Measurements from ENCODE around the gene TMEM98.

TMEM98 gene

DNA sequence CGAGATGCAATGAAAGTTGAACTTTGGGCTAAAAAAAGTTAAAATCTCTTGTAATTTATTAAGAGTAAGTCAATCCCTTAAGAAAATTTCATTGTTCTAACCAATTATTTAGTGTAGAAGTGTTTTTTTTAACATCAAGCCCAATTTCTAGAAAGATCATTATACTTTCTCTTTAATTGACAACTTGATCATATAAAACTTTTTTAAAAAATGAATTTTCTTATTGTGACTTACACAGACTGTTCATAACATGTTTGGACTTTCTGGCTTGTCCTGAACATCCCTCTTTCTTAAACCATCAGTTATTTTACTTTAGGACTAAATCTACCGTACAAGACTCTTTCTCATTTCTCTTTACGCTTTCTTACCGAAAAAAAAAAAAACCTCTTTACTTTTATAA, 26.2 kb upstream of the TMEM98 start:
- TF ChIP-seq, protein P1, sequence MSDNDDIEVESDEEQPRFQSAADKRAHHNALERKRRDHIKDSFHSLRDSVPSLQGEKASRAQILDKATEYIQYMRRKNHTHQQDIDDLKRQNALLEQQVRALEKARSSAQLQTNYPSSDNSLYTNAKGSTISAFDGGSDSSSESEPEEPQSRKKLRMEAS (IDR thresholded peaks at IDR 0.05) = no peak
- TF ChIP-seq TEAD4 (IDR thresholded peaks at IDR 0.05) (no peak), RAD21 (IDR thresholded peaks at IDR 0.05; ENCODE audit: low read depth) (no peak), FOXM1 (IDR thresholded peaks at IDR 0.05; ENCODE audit: borderline replicate concordance, low read depth) (no peak), ZBTB7A (IDR thresholded peaks at IDR 0.05; ENCODE audit: low read depth) (no peak), CREB1 (IDR thresholded peaks at IDR 0.05; ENCODE audit: low read depth) (no peak), EGR1 (IDR thresholded peaks at IDR 0.05) (no peak), EP300 (IDR thresholded peaks at IDR 0.05; ENCODE audit: borderline replicate concordance) (no peak), CEBPB (IDR thresholded peaks at IDR 0.05) (no peak), REST (IDR thresholded peaks at IDR 0.05; ENCODE audit: low read depth) (no peak)

GRCh38 chr17:32903774-32904673, 23.9 kb upstream of the TMEM98 start:
- no peak for TF ChIP-seq CREB1 (IDR thresholded peaks at IDR 0.05; ENCODE audit: low read depth)
- TF ChIP-seq ZBTB7A (IDR thresholded peaks at IDR 0.05; ENCODE audit: low read depth) = no peak
- no peak for TF ChIP-seq CEBPB (IDR thresholded peaks at IDR 0.05)
- TF ChIP-seq, protein P2, sequence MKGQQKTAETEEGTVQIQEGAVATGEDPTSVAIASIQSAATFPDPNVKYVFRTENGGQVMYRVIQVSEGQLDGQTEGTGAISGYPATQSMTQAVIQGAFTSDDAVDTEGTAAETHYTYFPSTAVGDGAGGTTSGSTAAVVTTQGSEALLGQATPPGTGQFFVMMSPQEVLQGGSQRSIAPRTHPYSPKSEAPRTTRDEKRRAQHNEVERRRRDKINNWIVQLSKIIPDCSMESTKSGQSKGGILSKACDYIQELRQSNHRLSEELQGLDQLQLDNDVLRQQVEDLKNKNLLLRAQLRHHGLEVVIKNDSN (IDR thresholded peaks at IDR 0.05) = no peak
- no peak for TF ChIP-seq RAD21 (IDR thresholded peaks at IDR 0.05; ENCODE audit: low read depth)
- TF ChIP-seq FOXM1 (IDR thresholded peaks at IDR 0.05; ENCODE audit: borderline replicate concordance, low read depth) = no peak

DNA sequence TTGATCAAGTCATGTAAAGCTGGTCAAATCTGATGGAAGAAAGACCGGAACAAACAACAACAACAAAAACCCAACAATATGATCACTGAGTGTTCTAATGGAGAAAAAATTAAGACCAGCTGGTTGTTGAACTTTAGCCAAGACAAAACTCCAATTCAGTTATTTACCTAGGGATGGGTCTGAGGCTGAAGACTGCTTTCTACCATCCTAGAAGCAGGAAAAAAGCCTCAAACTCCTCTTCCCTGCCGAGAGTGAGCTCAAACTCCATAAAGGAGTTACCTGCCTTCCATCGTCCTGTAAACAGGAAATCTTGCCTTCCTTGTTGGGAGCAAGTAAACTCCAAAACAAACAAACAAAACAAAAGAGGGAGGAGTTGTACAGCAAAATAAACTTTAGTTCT, 23.1 kb upstream of the TMEM98 start:
- TF ChIP-seq, protein P1 (IDR thresholded peaks at IDR 0.05) = no peak
- TF ChIP-seq EP300 (IDR thresholded peaks at IDR 0.05; ENCODE audit: borderline replicate concordance) (no peak), TCF12 (IDR thresholded peaks at IDR 0.05; ENCODE audit: low read depth) (no peak), RAD21 (IDR thresholded peaks at IDR 0.05; ENCODE audit: low read depth) (no peak), CEBPB (IDR thresholded peaks at IDR 0.05) (no peak)
- TF ChIP-seq, protein P2 (IDR thresholded peaks at IDR 0.05) = no peak

- peak; percentile 36; the same call in 1 of the 2 replicates for TF ChIP-seq NFIC (IDR thresholded peaks at IDR 0.05)
- TF ChIP-seq CEBPB (IDR thresholded peaks at IDR 0.05) = 0 out of 2 replicates have a peak, but pooled peaks have one; percentile 23
- no peak for TF ChIP-seq REST (IDR thresholded peaks at IDR 0.05; ENCODE audit: low read depth)
Measured at GRCh38 chr17:32907583-32907982, 20.4 kb upstream of the TMEM98 start.

DNA sequence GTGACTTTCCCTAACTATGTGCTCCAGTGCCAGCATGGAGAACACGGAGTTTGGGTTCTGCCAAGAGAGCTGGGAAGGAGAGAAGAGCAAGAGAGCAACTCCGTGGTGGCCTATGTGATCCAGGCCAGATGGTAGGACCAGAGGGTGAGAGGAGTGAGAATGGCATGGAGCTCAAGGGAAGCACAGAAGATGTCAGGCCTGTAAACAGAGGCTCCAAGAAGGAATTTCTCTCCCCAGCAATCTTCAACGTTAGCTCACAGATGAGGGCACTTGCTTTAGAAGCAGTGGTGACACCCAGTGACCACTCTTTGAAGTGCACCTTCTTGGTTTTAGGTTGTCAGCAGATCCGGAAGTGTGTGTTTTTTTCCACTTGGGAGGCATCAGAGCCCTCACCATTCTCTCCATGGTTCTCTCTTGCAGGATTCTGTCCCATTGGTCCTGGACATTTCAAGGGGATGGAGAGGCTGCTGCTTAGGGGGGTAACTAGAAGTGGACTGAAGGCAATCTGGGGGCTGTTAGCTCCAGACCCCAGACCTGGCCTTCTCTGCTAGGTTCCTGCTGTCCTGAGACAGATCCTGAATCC, 18.1 kb upstream of the TMEM98 start:
- TF ChIP-seq TEAD4 (IDR thresholded peaks at IDR 0.05) (no peak), RAD21 (IDR thresholded peaks at IDR 0.05; ENCODE audit: low read depth) (peak; percentile 84)

- TF ChIP-seq CREB1 (IDR thresholded peaks at IDR 0.05; ENCODE audit: low read depth) = no peak
- TF ChIP-seq EP300 (IDR thresholded peaks at IDR 0.05; ENCODE audit: borderline replicate concordance) = no peak
Measured at GRCh38 chr17:32910769-32911168, 17.2 kb upstream of the TMEM98 start.
